BLaER1 treated with 17β-estradiol and CSF1 and Interleukin-3, amounts not matched to agents 10 nM and 100 nM (cell line): ENCODE data around the gene REV3L.
"Not testable (repeated sequence)": the region's sequence is repeated elsewhere in the genome, so short reads cannot be mapped to it uniquely, and the experiment has no call there.

Experiments used
- H3K27ac ChIP-seq, 11 experiments: shearing (Covaris generic); formaldehyde crosslinking; 2 replicates each; pipeline ENCODE4 v1.8.1; 2022
- H3K27me3 ChIP-seq, 11 experiments: shearing (Covaris generic); formaldehyde crosslinking; 2 replicates each; pipeline ENCODE4 v1.8.1; 2022
- H3K36me3 ChIP-seq, 11 experiments: shearing (Covaris generic); formaldehyde crosslinking; 2 replicates each; pipeline ENCODE4 v1.8.1; 2022
- H3K4me1 ChIP-seq, 10 experiments: shearing (Covaris generic); formaldehyde crosslinking; 2 replicates each; pipeline ENCODE4 v1.8.1; 2022
- H3K4me2 ChIP-seq, 11 experiments: shearing (Covaris generic); formaldehyde crosslinking; 2 replicates each; pipeline ENCODE4 v1.8.1; 2022
- H3K4me3 ChIP-seq, 10 experiments: shearing (Covaris generic); formaldehyde crosslinking; 2 replicates each; pipeline ENCODE4 v1.8.1; 2022
- H3K9ac ChIP-seq, 11 experiments: shearing (Covaris generic); formaldehyde crosslinking; 2 replicates each; pipeline ENCODE4 v1.8.1; 2022
- H3K9me3 ChIP-seq, 11 experiments: shearing (Covaris generic); formaldehyde crosslinking; replicated peaks in 1 of 11; 2 replicates each; pipeline ENCODE4 v1.8.1; 2022
- H4K20me1 ChIP-seq, 11 experiments: shearing (Covaris generic); formaldehyde crosslinking; 2 replicates each; pipeline ENCODE4 v1.8.1; 2022
- Cebpa-rat ChIP-seq, 11 experiments: shearing (Covaris generic); IDR thresholded peaks; 2 replicates each; pipeline ENCODE4 v1.8.1; 2022

REV3L gene

GRCh38 chr6:111265842-111266241 lies 217.2 kb downstream of the REV3L start:
- Histone ChIP-seq H3K4me3 (no peak overlapping the region), H3K9ac (no peak overlapping the region)

GRCh38 chr6:111263837-111264236 lies 219.2 kb downstream of the REV3L start:
- Histone ChIP-seq H4K20me1 (peaks cover 0 to 8% (median 0%) of the 10 kb centered on the region in 11 experiments; a peak in 5 of 22 replicates), H3K27me3 (no peaks in the 10 kb centered on the region), H3K9ac (no peak overlapping the region), H3K4me3 (no peak overlapping the region), H3K4me1 (peaks cover 15 to 58% (median 19%) of the 10 kb centered on the region in 10 experiments), H3K9me3 (peaks cover 0 to 5% (median 0%) of the 10 kb centered on the region in 11 experiments; a peak in 2 of 22 replicates), H3K27ac (no peak overlapping the region), H3K4me2 (0 out of 22 replicates have a peak overlapping the region, but pooled peaks of 1 of the 11 experiments have one; percentile 4), H3K36me3 (peaks cover 39 to 62% (median 53%) of the 10 kb centered on the region in 11 experiments)
- TF ChIP-seq Cebpa-rat (IDR thresholded peaks at IDR 0.05): no peak

More at GRCh38 chr6:111265842-111266241, 217.2 kb downstream of the REV3L start:
- Histone ChIP-seq H3K9me3 (peaks cover 0 to 21% (median 15%) of the 10 kb centered on the region in 11 experiments; a peak in 17 of 22 replicates), H3K4me1 (peaks cover 1 to 46% (median 7%) of the 10 kb centered on the region in 10 experiments), H4K20me1 (peaks cover 0 to 6% (median 0%) of the 10 kb centered on the region in 11 experiments; a peak in 2 of 22 replicates), H3K27me3 (no peaks in the 10 kb centered on the region), H3K36me3 (peaks cover 55 to 82% (median 72%) of the 10 kb centered on the region in 11 experiments), H3K4me2 (no peak overlapping the region), H3K27ac (no peak overlapping the region)
- no peak for TF ChIP-seq Cebpa-rat (IDR thresholded peaks at IDR 0.05)

- H3K9ac ChIP-seq: peak overlapping the region in 9 of 11 experiments; percentile 20 to 90 (median 82); a peak in 15 of 22 replicates
Observed at GRCh38 chr6:111260570-111261298, 222.3 kb downstream of the REV3L start.

GRCh38 chr6:111259089-111259831 lies 223.8 kb downstream of the REV3L start:
- Histone ChIP-seq H3K4me3 (peak overlapping the region; percentile 63 to 81 (median 76)), H3K27ac (peak overlapping the region; percentile 74 to 91 (median 82)), H3K9me3 (no peaks in the 10 kb centered on the region), H3K4me1 (peaks cover 15 to 39% (median 21%) of the 10 kb centered on the region in 10 experiments), H3K27me3 (no peaks in the 10 kb centered on the region), H3K36me3 (peaks cover 6 to 17% (median 13%) of the 10 kb centered on the region in 11 experiments; a peak in 20 of 22 replicates), H4K20me1 (peaks cover 0 to 8% (median 0%) of the 10 kb centered on the region in 11 experiments; a peak in 4 of 22 replicates), H3K4me2 (peak overlapping the region; percentile 66 to 96 (median 83)), H3K9ac (peak overlapping the region; percentile 76 to 90 (median 81))
- no peak for TF ChIP-seq Cebpa-rat (IDR thresholded peaks at IDR 0.05)

More at GRCh38 chr6:111260570-111261298, 222.3 kb downstream of the REV3L start:
- Histone ChIP-seq H3K27ac (peak overlapping the region in 4 of 11 experiments; percentile 27 to 91 (median 78); a peak in 6 of 22 replicates), H3K27me3 (no peaks in the 10 kb centered on the region), H3K4me1 (peaks cover 15 to 39% (median 21%) of the 10 kb centered on the region in 10 experiments), H3K4me3 (peak overlapping the region; percentile 63 to 81 (median 76); a peak in 14 of 20 replicates), H3K4me2 (peak overlapping the region; percentile 66 to 96 (median 83)), H4K20me1 (peaks cover 0 to 8% (median 0%) of the 10 kb centered on the region in 11 experiments; a peak in 4 of 22 replicates), H3K9me3 (no peaks in the 10 kb centered on the region), H3K36me3 (peaks cover 19 to 31% (median 27%) of the 10 kb centered on the region in 11 experiments)
- TF ChIP-seq Cebpa-rat (IDR thresholded peaks at IDR 0.05): no peak

GRCh38 chr6:111258615-111259088 lies 224.4 kb downstream of the REV3L start:
- no peaks in the 10 kb centered on the region for H3K9me3 ChIP-seq
- peak overlapping the region; percentile 8 to 91 (median 74); a peak in 16 of 22 replicates for H3K27ac ChIP-seq
- peak overlapping the region in 8 of 10 experiments; percentile 48 to 81 (median 76); a peak in 10 of 20 replicates for H3K4me3 ChIP-seq
- H4K20me1 ChIP-seq: peaks cover 0 to 8% (median 0%) of the 10 kb centered on the region in 11 experiments; a peak in 3 of 22 replicates
- no peaks in the 10 kb centered on the region for H3K27me3 ChIP-seq
- TF ChIP-seq Cebpa-rat (IDR thresholded peaks at IDR 0.05): no peak
- H3K9ac ChIP-seq: peak overlapping the region; percentile 59 to 90 (median 80)
- H3K4me2 ChIP-seq: peak overlapping the region; percentile 32 to 82 (median 56); a peak in 18 of 22 replicates
- peaks cover 12 to 34% (median 21%) of the 10 kb centered on the region in 10 experiments for H3K4me1 ChIP-seq
- H3K36me3 ChIP-seq: peaks cover 1 to 11% (median 7%) of the 10 kb centered on the region in 11 experiments; a peak in 16 of 22 replicates

- no peak overlapping the region for H3K27ac ChIP-seq
- no peak for TF ChIP-seq Cebpa-rat (IDR thresholded peaks at IDR 0.05)
- peaks cover 0 to 8% (median 0%) of the 10 kb centered on the region in 11 experiments; a peak in 3 of 22 replicates for H4K20me1 ChIP-seq
- no peaks in the 10 kb centered on the region for H3K9me3 ChIP-seq
- no peak overlapping the region for H3K9ac ChIP-seq
- H3K4me3 ChIP-seq: no peak overlapping the region
- H3K4me2 ChIP-seq: no peak overlapping the region
- peaks cover 0 to 9% (median 7%) of the 10 kb centered on the region in 11 experiments; a peak in 10 of 22 replicates for H3K36me3 ChIP-seq
- H3K27me3 ChIP-seq: no peaks in the 10 kb centered on the region
- H3K4me1 ChIP-seq: peaks cover 12 to 33% (median 21%) of the 10 kb centered on the region in 10 experiments
Observed at GRCh38 chr6:111258010-111258409, 225.0 kb downstream of the REV3L start.

- Histone ChIP-seq H3K4me3 (no peak overlapping the region), H3K4me1 (peaks cover 12 to 22% (median 18%) of the 10 kb centered on the region in 10 experiments), H3K4me2 (no peak overlapping the region), H3K27me3 (no peaks in the 10 kb centered on the region), H4K20me1 (peaks cover 0 to 8% (median 0%) of the 10 kb centered on the region in 11 experiments; a peak in 3 of 22 replicates), H3K27ac (no peak overlapping the region), H3K9ac (no peak overlapping the region), H3K9me3 (no peaks in the 10 kb centered on the region), H3K36me3 (no peaks in the 10 kb centered on the region)
- no peak for TF ChIP-seq Cebpa-rat (IDR thresholded peaks at IDR 0.05)
Observed at GRCh38 chr6:111256646-111257045, 226.4 kb downstream of the REV3L start.

- not testable (repeated sequence) for H3K4me3 ChIP-seq, H3K9me3 ChIP-seq, H4K20me1 ChIP-seq, H3K36me3 ChIP-seq, H3K4me2 ChIP-seq, H3K27me3 ChIP-seq, H3K27ac ChIP-seq
- 0 out of 22 replicates have a peak overlapping the region, but pooled peaks of 1 of the 11 experiments have one; percentile 16 for H3K9ac ChIP-seq
- peaks cover 12 to 16% (median 14%) of the 10 kb centered on the region in 10 experiments for H3K4me1 ChIP-seq
Observed at GRCh38 chr6:111255838-111256237, 227.2 kb downstream of the REV3L start.
